ENCODE measurements around the gene CHCHD6. TPM values are rescaled to one million over a fixed set of nuclear protein-coding genes. Genes with fewer than 3 reads are reported as not detected.

CHCHD6 gene
- total RNA-seq, 1 experiment from 2014 or later, result 36.3 TPM

DNA sequence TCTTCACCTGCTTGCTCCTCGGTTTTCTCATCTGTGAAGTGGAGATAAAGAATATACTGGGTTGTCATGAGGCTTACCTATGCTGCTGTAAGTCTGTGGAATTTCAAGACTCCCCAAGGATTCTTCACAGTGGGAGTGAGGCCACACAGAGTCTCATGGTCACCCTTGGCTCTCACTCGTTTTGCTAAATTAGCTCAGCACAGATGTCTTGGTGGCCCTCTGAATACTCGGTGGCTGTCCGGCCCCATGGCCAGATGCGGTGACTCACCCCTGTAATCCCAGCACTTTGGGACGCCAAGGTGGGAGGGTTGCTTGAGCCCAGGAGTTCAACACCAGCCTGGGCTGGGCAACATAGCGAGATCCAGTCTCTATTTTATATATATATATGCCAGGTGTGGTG is 5.0 kb upstream of the CHCHD6 start:
- ChIA-PET POLR2A (no interaction called here), CTCF (no interaction called here), RAD21 (ENCODE audit: low non-redundant PET in 1 of 2, low total read pairs in 2 of 2, uncharacterized antibody in 2 of 2, unreplicated experiment in 2 of 2) (no interaction called here)
- Histone ChIP-seq H4K20me1 (ENCODE audit: insufficient read depth) (no peaks in the 10 kb centered on the region), H3K27me3 (ENCODE audit: insufficient read depth, low read length) (no peaks in the 10 kb centered on the region), H3K4me3 (replicated peaks in 1 of 2; ENCODE audit: low read depth in 1 of 2, low read length in 2 of 2) (no peak overlapping the region), H3K4me2 (ENCODE audit: low read length) (no peak overlapping the region), H3K36me3 (ENCODE audit: control insufficient read depth in 1 of 2, insufficient read depth in 2 of 2, low read length in 2 of 2) (no peaks in the 10 kb centered on the region), H3K79me2 (ENCODE audit: insufficient read depth, low read length) (no peaks in the 10 kb centered on the region), H3K4me1 (ENCODE audit: control insufficient read depth in 1 of 2, insufficient read depth in 2 of 2, low read length in 2 of 2) (peaks cover 4 to 12% of the 10 kb centered on the region in 2 experiments; a peak in 3 of 4 replicates), H2AFZ (ENCODE audit: low read depth, low read length, poor library complexity, severe bottlenecking) (no peak overlapping the region), H3K9ac (ENCODE audit: low read length) (no peak overlapping the region), H3K27ac (ENCODE audit: low read depth, low read length) (no peak overlapping the region), H3K9me2 (ENCODE audit: insufficient read depth) (no peaks in the 10 kb centered on the region), H3K9me3 (ENCODE audit: control insufficient read depth in 1 of 2, insufficient read depth in 1 of 2, low read depth in 1 of 2, low read length in 2 of 2) (no peaks in the 10 kb centered on the region)
- DNase-seq (ENCODE audit: low read depth, low spot score) (no peak), ATAC-seq (no peak)
- TF ChIP-seq TCF7L2 (IDR thresholded peaks at IDR 0.05; ENCODE audit: borderline replicate concordance, extremely low read depth, insufficient read depth, insufficient read length) (no peak), EZH2 (IDR thresholded peaks at IDR 0.05) (no peak), ELF1 (IDR thresholded peaks at IDR 0.05; ENCODE audit: borderline replicate concordance, low read depth) (no peak), FOSL1 (IDR thresholded peaks at IDR 0.05; ENCODE audit: low read depth) (no peak), ZNF274 (IDR thresholded peaks at IDR 0.05; ENCODE audit: low read depth, low read length) (no peak), SRF (IDR thresholded peaks at IDR 0.05; ENCODE audit: low read depth) (no peak), RAD21 (IDR thresholded peaks at IDR 0.05; ENCODE audit: low read depth) (no peak), MAX (IDR thresholded peaks at IDR 0.05) (no peak), SIN3A (IDR thresholded peaks at IDR 0.05; ENCODE audit: low read depth) (no peak), ZFX (IDR thresholded peaks at IDR 0.05) (no peak)
- BruUV-seq (replicated peaks), result no TSS peak
- intact Hi-C loops (cut with micrococcal nuclease), result no loop called here

GRCh38 chr3:126704494-126705214 is 614 bp downstream of the CHCHD6 start:
- no TSS peak for BruUV-seq (replicated peaks)
- ChIA-PET POLR2A (no interaction called here), CTCF (no interaction called here), RAD21 (ENCODE audit: low non-redundant PET in 1 of 2, low total read pairs in 2 of 2, uncharacterized antibody in 2 of 2, unreplicated experiment in 2 of 2) (no interaction called here)
- Histone ChIP-seq H3K27ac (ENCODE audit: low read depth, low read length) (peak overlapping the region; percentile 34; the same call in 1 of the 2 replicates), H4K20me1 (ENCODE audit: insufficient read depth) (no peaks in the 10 kb centered on the region), H3K4me3 (replicated peaks in 1 of 2; ENCODE audit: low read depth in 1 of 2, low read length in 2 of 2) (peak overlapping the region; percentile 67 to 82), H3K27me3 (ENCODE audit: insufficient read depth, low read length) (no peaks in the 10 kb centered on the region), H3K79me2 (ENCODE audit: insufficient read depth, low read length) (peaks cover 54% of the 10 kb centered on the region), H2AFZ (ENCODE audit: low read depth, low read length, poor library complexity, severe bottlenecking) (no peak overlapping the region), H3K9me2 (ENCODE audit: insufficient read depth) (no peaks in the 10 kb centered on the region), H3K9ac (ENCODE audit: low read length) (peak overlapping the region; percentile 72), H3K4me1 (ENCODE audit: control insufficient read depth in 1 of 2, insufficient read depth in 2 of 2, low read length in 2 of 2) (peaks cover 8 to 21% of the 10 kb centered on the region in 2 experiments; a peak in 3 of 4 replicates), H3K9me3 (ENCODE audit: control insufficient read depth in 1 of 2, insufficient read depth in 1 of 2, low read depth in 1 of 2, low read length in 2 of 2) (no peaks in the 10 kb centered on the region), H3K36me3 (ENCODE audit: control insufficient read depth in 1 of 2, insufficient read depth in 2 of 2, low read length in 2 of 2) (no peaks in the 10 kb centered on the region), H3K4me2 (ENCODE audit: low read length) (peak overlapping the region; percentile 93)
- intact Hi-C loops (cut with micrococcal nuclease), result no loop called here
- ATAC-seq, result peak; percentile 29
- DNase-seq (ENCODE audit: low read depth, low spot score), result no peak
- TF ChIP-seq ZFX (IDR thresholded peaks at IDR 0.05) (peak; percentile 72), EZH2phosphoT487 (IDR thresholded peaks at IDR 0.05; ENCODE audit: borderline replicate concordance) (no peak)

All from HCT116 (cell line).